SH-SY5Y (cell line): ENCODE measurements around the gene MARK2.

Experiments
- GATA2 ChIP-seq: IDR thresholded peaks from 2 replicates; pipeline ENCODE4 v1.6.1; 2011; ENCODE audit warnings: mild to moderate bottlenecking, low read depth, low read length
- GATA3 ChIP-seq: IDR thresholded peaks from 2 replicates; pipeline ENCODE4 v1.6.1; 2011; ENCODE audit warnings: low read depth, mild to moderate bottlenecking, low read length, moderate library complexity

- no peak for TF ChIP-seq GATA3
- TF ChIP-seq GATA2: no peak
These were observed at the start of gene MARK2 for GRCh38 chr11:63838678-63839507.
